Activated T-cell treated with anti-CD3 and anti-CD28 coated beads for 1 hour (primary cell): ENCODE data around the gene EXOC8.
"Not testable (repeated sequence)": the region's sequence is repeated elsewhere in the genome, so short reads cannot be mapped to it uniquely, and the experiment has no call there.

ENCODE experiments used
- DNase-seq: peaks from one replicate; pipeline ENCODE4 v3.0.0-alpha.2; 2020; ENCODE audit warnings: low read depth

The EXOC8 gene

GRCh38 chr1:231353086-231353485 lies 15.4 kb upstream of the EXOC8 start:
- DNase-seq: no peak

GRCh38 chr1:231351816-231352215 lies 14.2 kb upstream of the EXOC8 start:
- DNase-seq: no peak

- DNase-seq: not testable (repeated sequence)
Measured at GRCh38 chr1:231348856-231349255, 11.2 kb upstream of the EXOC8 start.

- DNase-seq: no peak
Measured at GRCh38 chr1:231348442-231348841, 10.8 kb upstream of the EXOC8 start.

- no peak for DNase-seq
Measured at GRCh38 chr1:231347961-231348360, 10.3 kb upstream of the EXOC8 start.

GRCh38 chr1:231340328-231341013 lies 2.8 kb upstream of the EXOC8 start:
- no peak for DNase-seq

- DNase-seq: no peak
Measured at GRCh38 chr1:231338270-231339128, 847 bp upstream of the EXOC8 start, which contains the start of gene SPRTN. TSS of gene SPRTN (plus strand) at chr1:231338293. CDS start at chr1:231338384, 91 bp downstream.

GRCh38 chr1:231337043-231337471 lies 595 bp downstream of the EXOC8 start:
- peak; percentile 9 for DNase-seq

GRCh38 chr1:231335663-231336602 lies 1.7 kb downstream of the EXOC8 start:
- DNase-seq: no peak

- DNase-seq: no peak
Measured at GRCh38 chr1:231334952-231335351, 2.7 kb downstream of the EXOC8 start.

GRCh38 chr1:231334079-231334666 lies 3.5 kb downstream of the EXOC8 start:
- DNase-seq: no peak

GRCh38 chr1:231332761-231333160 lies 4.9 kb downstream of the EXOC8 start:
- no peak for DNase-seq

GRCh38 chr1:231329483-231329882 lies 8.2 kb downstream of the EXOC8 start:
- no peak for DNase-seq

- DNase-seq: no peak
Measured at GRCh38 chr1:231327617-231328016, 10.0 kb downstream of the EXOC8 start.

GRCh38 chr1:231326248-231326647 lies 11.4 kb downstream of the EXOC8 start:
- DNase-seq: no peak

GRCh38 chr1:231324660-231325059 lies 13.0 kb downstream of the EXOC8 start:
- DNase-seq: no peak

GRCh38 chr1:231322880-231323530 lies 14.6 kb downstream of the EXOC8 start:
- no peak for DNase-seq

- DNase-seq: no peak
Measured at GRCh38 chr1:231319080-231319479, 18.6 kb downstream of the EXOC8 start.

GRCh38 chr1:231318568-231318967 lies 19.1 kb downstream of the EXOC8 start:
- no peak for DNase-seq

GRCh38 chr1:231318015-231318355 lies 19.7 kb downstream of the EXOC8 start:
- no peak for DNase-seq

GRCh38 chr1:231317306-231318014 lies 20.2 kb downstream of the EXOC8 start:
- no peak for DNase-seq
